Vagina (tissue), 2 donors: Measurements from ENCODE around the gene HOXB7. TPM values are rescaled to one million over a fixed set of nuclear protein-coding genes. Genes with fewer than 3 reads are reported as not detected.

Experiments
- DNase-seq, 2 donors: peaks; one replicate each; pipeline ENCODE4 v3.0.0-alpha.2; 2017; ENCODE audit errors: extremely low spot score in 2 of 2
- H3K27ac ChIP-seq: fragments of 200-600 bp; sonication (generic); one replicate; pipeline ENCODE4 v1.5.1; 2019
- H3K27me3 ChIP-seq: fragments of 200-600 bp; sonication (generic); one replicate; pipeline ENCODE4 v1.5.1; 2019
- H3K36me3 ChIP-seq, 2 donors: fragments of 200-600 bp; sonication (generic); one replicate each; pipeline ENCODE4 v1.5.1; 2017 to 2019
- H3K4me1 ChIP-seq: fragments of 200-600 bp; sonication (generic); one replicate; pipeline ENCODE4 v1.5.1; 2019
- H3K4me3 ChIP-seq, 2 donors: fragments of 200-600 bp; sonication (generic); 1 replicate in 1 of 2; 2 replicates in 1 of 2; pipeline ENCODE4 v1.5.1; 2016 to 2019
- H3K9me3 ChIP-seq: fragments of 200-600 bp; sonication (generic); one replicate; pipeline ENCODE4 v1.5.1; 2019
- POLR2A ChIP-seq, 2 donors: fragments of 450-650 bp; IDR thresholded peaks; one replicate each; pipeline ENCODE4 v1.6.1; 2017; ENCODE audit warnings: antibody characterized with exemption in 2 of 2, mild to moderate bottlenecking in 2 of 2, moderate library complexity in 2 of 2
- POLR2AphosphoS5 ChIP-seq, 2 donors: sonication (generic); formaldehyde crosslinking; IDR thresholded peaks; one replicate each; pipeline ENCODE4 v1.9.0; 2017; ENCODE audit warnings: antibody characterized with exemption in 2 of 2, mild to moderate bottlenecking in 2 of 2, low read depth in 1 of 2; ENCODE audit not compliant: insufficient read depth in 1 of 2
- intact Hi-C: fragments of 100-400 bp; cut with DNase I; formaldehyde crosslinking; loops from one replicate; pipeline ENCODE4 v1.15.1; 2023
- total RNA-seq: library from RNA; depleted of rRNA; stranded (reverse); fragments of >200 nt; gene quantifications from one replicate; pipeline ENCODE4 v1.2.3, GENCODE V29; 2016
- TF ChIP-seq, protein P1 (sequence below), 3 experiments: fragments of 450-650 bp in 2 of 3; fragments of 200-600 bp in 1 of 3; sonication (generic) in 1 of 3; IDR thresholded peaks; one replicate each; pipeline ENCODE4 v1.5.1; 2017 to 2019; ENCODE audit warnings: antibody characterized with exemption in 3 of 3, mild to moderate bottlenecking in 2 of 3, moderate library complexity in 2 of 3

The HOXB7 gene
- total RNA-seq, 1 donor from 2014 or later = 3.2 TPM

DNA sequence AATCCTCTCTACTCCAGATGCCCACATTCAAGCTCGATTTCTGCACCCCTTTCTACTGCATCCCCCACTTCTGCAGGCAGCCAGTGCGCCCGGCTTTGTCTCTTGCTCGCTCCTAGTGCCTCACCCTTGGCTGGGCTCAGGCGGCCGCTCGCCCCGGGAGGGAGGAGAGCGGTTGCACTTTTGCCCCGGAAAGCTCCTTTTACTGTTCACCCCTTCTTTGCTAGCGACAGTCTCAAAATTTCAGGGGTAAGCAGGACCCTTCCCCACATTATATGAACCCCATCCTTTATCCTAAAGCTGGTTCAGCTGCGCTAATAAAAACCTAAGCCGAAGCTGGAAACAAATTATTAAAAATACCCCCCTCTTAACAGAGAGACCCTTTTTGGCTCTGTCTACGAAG, 18.2 kb downstream of the HOXB7 start:
- Histone ChIP-seq H3K4me3 (no peak overlapping the region), H3K27ac (no peak overlapping the region), H3K4me1 (peaks cover 21% of the 10 kb centered on the region), H3K36me3 (no peaks in the 10 kb centered on the region), H3K27me3 (peaks cover 6% of the 10 kb centered on the region), H3K9me3 (no peaks in the 10 kb centered on the region)
- no peak for DNase-seq
- intact Hi-C loops = loop anchor here (10.0 kb wide), 1 partner anchor 568 kb away; no protein-coding TSS in a partner anchor
- no peak for TF ChIP-seq POLR2A (IDR thresholded peaks at IDR 0.05)
- TF ChIP-seq POLR2AphosphoS5 (IDR thresholded peaks at IDR 0.05; ENCODE audit: insufficient read depth in 1 of 2, low read depth in 1 of 2) = no peak
- TF ChIP-seq, protein P1, sequence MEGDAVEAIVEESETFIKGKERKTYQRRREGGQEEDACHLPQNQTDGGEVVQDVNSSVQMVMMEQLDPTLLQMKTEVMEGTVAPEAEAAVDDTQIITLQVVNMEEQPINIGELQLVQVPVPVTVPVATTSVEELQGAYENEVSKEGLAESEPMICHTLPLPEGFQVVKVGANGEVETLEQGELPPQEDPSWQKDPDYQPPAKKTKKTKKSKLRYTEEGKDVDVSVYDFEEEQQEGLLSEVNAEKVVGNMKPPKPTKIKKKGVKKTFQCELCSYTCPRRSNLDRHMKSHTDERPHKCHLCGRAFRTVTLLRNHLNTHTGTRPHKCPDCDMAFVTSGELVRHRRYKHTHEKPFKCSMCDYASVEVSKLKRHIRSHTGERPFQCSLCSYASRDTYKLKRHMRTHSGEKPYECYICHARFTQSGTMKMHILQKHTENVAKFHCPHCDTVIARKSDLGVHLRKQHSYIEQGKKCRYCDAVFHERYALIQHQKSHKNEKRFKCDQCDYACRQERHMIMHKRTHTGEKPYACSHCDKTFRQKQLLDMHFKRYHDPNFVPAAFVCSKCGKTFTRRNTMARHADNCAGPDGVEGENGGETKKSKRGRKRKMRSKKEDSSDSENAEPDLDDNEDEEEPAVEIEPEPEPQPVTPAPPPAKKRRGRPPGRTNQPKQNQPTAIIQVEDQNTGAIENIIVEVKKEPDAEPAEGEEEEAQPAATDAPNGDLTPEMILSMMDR (IDR thresholded peaks at IDR 0.05) = no peak

GRCh38 chr17:48592057-48592514, 18.7 kb downstream of the HOXB7 start:
- DNase-seq = no peak
- Histone ChIP-seq H3K36me3 (no peaks in the 10 kb centered on the region), H3K27me3 (peaks cover 6% of the 10 kb centered on the region), H3K4me3 (no peak overlapping the region), H3K27ac (no peak overlapping the region), H3K9me3 (no peaks in the 10 kb centered on the region), H3K4me1 (peaks cover 16% of the 10 kb centered on the region)
- TF ChIP-seq POLR2AphosphoS5 (IDR thresholded peaks at IDR 0.05; ENCODE audit: insufficient read depth in 1 of 2, low read depth in 1 of 2) = no peak
- no peak for TF ChIP-seq POLR2A (IDR thresholded peaks at IDR 0.05)
- TF ChIP-seq, protein P1 (IDR thresholded peaks at IDR 0.05) = no peak
- intact Hi-C loops = loop anchor here (10.0 kb wide), 1 partner anchor 567 kb away; no protein-coding TSS in a partner anchor

GRCh38 chr17:48591255-48592056, 19.4 kb downstream of the HOXB7 start:
- Histone ChIP-seq H3K36me3 (no peaks in the 10 kb centered on the region), H3K4me1 (peaks cover 15% of the 10 kb centered on the region), H3K27me3 (peaks cover 6% of the 10 kb centered on the region), H3K9me3 (no peaks in the 10 kb centered on the region), H3K27ac (no peak overlapping the region), H3K4me3 (no peak overlapping the region)
- DNase-seq = no peak
- no peak for TF ChIP-seq POLR2A (IDR thresholded peaks at IDR 0.05)
- TF ChIP-seq, protein P1 (IDR thresholded peaks at IDR 0.05) = no peak
- TF ChIP-seq POLR2AphosphoS5 (IDR thresholded peaks at IDR 0.05; ENCODE audit: insufficient read depth in 1 of 2, low read depth in 1 of 2) = no peak
- intact Hi-C loops = loop anchor here (10.0 kb wide), 1 partner anchor 567 kb away; no protein-coding TSS in a partner anchor

DNA sequence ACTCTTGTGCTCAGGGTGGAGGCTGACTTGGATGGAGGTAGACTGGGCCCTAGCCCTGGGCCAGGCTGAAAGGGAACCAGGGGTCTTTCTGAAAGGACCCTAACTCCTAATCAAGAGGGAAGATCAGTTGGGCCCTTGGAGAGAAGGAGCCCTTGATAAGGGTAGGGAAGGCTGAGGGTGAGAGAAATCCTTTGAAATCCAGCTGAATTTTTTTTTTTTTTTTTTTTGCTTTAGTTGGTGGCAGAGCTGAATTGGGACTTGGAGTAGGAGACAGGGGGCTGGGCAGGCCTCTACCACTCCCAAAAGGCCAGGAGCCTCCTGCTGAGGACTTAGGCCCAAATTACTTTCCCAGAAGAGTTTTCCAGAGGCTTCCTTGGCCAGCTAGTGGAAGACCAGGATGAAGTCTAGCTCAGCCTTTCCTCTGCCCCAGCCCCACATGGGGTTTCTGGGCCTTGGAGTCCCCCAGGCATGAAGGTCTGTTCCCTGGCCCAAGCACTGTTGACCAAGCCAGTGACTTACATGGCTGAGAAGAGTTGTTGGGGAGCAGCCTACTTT, 20.1 kb downstream of the HOXB7 start:
- no peak for DNase-seq
- Histone ChIP-seq H3K27me3 (peaks cover 6% of the 10 kb centered on the region), H3K36me3 (no peaks in the 10 kb centered on the region), H3K4me3 (no peak overlapping the region), H3K4me1 (peaks cover 18% of the 10 kb centered on the region), H3K9me3 (no peaks in the 10 kb centered on the region), H3K27ac (no peak overlapping the region)
- TF ChIP-seq POLR2AphosphoS5 (IDR thresholded peaks at IDR 0.05; ENCODE audit: insufficient read depth in 1 of 2, low read depth in 1 of 2) = no peak
- TF ChIP-seq, protein P1 (IDR thresholded peaks at IDR 0.05) = no peak
- no peak for TF ChIP-seq POLR2A (IDR thresholded peaks at IDR 0.05)
- intact Hi-C loops = loop anchor here (10.0 kb wide), 1 partner anchor 566 kb away; no protein-coding TSS in a partner anchor
